Endothelial cell of umbilical vein (primary cell): Measurements from ENCODE around the gene SYNM.

Experiments used
- CTCF ChIP-seq, 2 donors: IDR thresholded peaks; 1 replicate in 1 of 2; 2 replicates in 1 of 2; pipeline ENCODE4 v1.5.1; 2011; ENCODE audit warnings: low read length in 2 of 2, mild to moderate bottlenecking in 2 of 2, moderate library complexity in 2 of 2, control low read depth in 1 of 2, inconsistent platforms in 1 of 2, low read depth in 1 of 2; ENCODE audit not compliant: insufficient read depth in 1 of 2; ENCODE audit errors: extremely low read depth in 1 of 2
- EZH2 ChIP-seq: IDR thresholded peaks from 2 replicates; pipeline ENCODE4 v1.6.1; 2012; ENCODE audit warnings: borderline replicate concordance, low read depth, mild to moderate bottlenecking, moderate library complexity, low read length, inconsistent platforms; ENCODE audit not compliant: severe bottlenecking
- FOS ChIP-seq: IDR thresholded peaks from 2 replicates; pipeline ENCODE4 v1.6.1; 2011; ENCODE audit warnings: mild to moderate bottlenecking, low read length, moderate library complexity, borderline replicate concordance; ENCODE audit not compliant: insufficient read depth
- JUN ChIP-seq: IDR thresholded peaks from 2 replicates; pipeline ENCODE4 v1.6.1; 2011; ENCODE audit warnings: borderline replicate concordance, low read depth; ENCODE audit not compliant: insufficient read length, insufficient read depth
- MAX ChIP-seq: IDR thresholded peaks from 2 replicates; pipeline ENCODE4 v1.6.1; 2011; ENCODE audit not compliant: insufficient read depth, insufficient read length
- MYC ChIP-seq: IDR thresholded peaks from one replicate; pipeline ENCODE4 v1.6.1; 2011; ENCODE audit warnings: mild to moderate bottlenecking, low read depth, low read length
- POLR2A ChIP-seq: IDR thresholded peaks from 2 replicates; pipeline ENCODE4 v1.6.1; 2012; ENCODE audit warnings: low read depth, mild to moderate bottlenecking, control low read depth, low read length
- POLR2AphosphoS5 ChIP-seq: IDR thresholded peaks from 2 replicates; pipeline ENCODE4 v1.6.1; 2012; ENCODE audit warnings: low read depth, mild to moderate bottlenecking, control low read depth, low read length, moderate library complexity; ENCODE audit not compliant: insufficient read depth

- no peak for TF ChIP-seq POLR2A
- no peak for TF ChIP-seq CTCF (IDR thresholded peaks at IDR 0.05; ENCODE audit: extremely low read depth in 1 of 2, insufficient read depth in 1 of 2, low read depth in 1 of 2, low read length in 2 of 2)
- TF ChIP-seq EZH2 = no peak
- TF ChIP-seq MAX = no peak
- TF ChIP-seq FOS = no peak
- no peak for TF ChIP-seq POLR2AphosphoS5
- TF ChIP-seq MYC = no peak
- TF ChIP-seq JUN = no peak
Measured at GRCh38 chr15:99140590-99140989, 35.7 kb downstream of the SYNM start.
